GM10248 (cell line): ENCODE data around the gene MCC.

Experiments
- CTCF ChIA-PET: fragments of 300-600 bp; sonication (Branson Sonifier 250); formaldehyde crosslinking; extraction: SDS; loops from one replicate; lab custom pipeline; 2021; ENCODE audit warnings: antibody characterized with exemption; lab: Yijun Ruan, JAX
- POLR2A ChIA-PET: fragments of 350-650 bp; sonication (Branson Sonifier 250); formaldehyde crosslinking; extraction: SDS; loops from one replicate; lab custom pipeline; 2020; ENCODE audit warnings: antibody characterized with exemption; lab: Yijun Ruan, JAX
- DNase-seq: peaks from one replicate; pipeline ENCODE4 v3.0.0; 2012; ENCODE audit errors: extremely low spot score
- TF ChIP-seq, protein P1 (sequence below): IDR thresholded peaks from 2 replicates; pipeline ENCODE4 v1.5.1; 2012; ENCODE audit warnings: mild to moderate bottlenecking, low read depth; ENCODE audit errors: extremely low read depth, missing control alignments, control extremely low read depth

The MCC gene

DNA sequence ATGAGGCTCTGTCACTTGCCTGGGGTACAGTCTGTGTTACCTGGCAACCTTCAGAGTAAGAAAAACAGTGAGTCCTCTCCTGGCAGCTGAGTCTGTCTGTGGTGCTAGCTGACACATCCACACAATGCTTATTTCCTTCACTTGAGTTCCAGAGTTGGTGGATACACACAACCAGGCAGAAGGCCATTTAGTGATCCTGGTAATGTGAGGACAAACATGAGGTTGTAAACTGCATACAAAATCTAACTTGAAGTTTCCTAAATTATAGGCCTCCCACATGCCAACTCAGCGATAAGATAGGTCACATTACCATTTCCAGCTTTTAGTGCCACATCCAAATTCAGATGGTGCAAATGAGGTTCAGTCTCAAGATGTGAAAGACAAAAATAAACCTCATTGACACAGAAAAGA, 386.1 kb downstream of the MCC start:
- POLR2A ChIA-PET, result no interaction called here
- CTCF ChIA-PET, result interaction anchor here (1.1 to 1.5 kb wide), 2 partner anchors 9 to 13 kb away, joined by 3 read pairs; no protein-coding TSS in a partner anchor
- TF ChIP-seq, protein P1, sequence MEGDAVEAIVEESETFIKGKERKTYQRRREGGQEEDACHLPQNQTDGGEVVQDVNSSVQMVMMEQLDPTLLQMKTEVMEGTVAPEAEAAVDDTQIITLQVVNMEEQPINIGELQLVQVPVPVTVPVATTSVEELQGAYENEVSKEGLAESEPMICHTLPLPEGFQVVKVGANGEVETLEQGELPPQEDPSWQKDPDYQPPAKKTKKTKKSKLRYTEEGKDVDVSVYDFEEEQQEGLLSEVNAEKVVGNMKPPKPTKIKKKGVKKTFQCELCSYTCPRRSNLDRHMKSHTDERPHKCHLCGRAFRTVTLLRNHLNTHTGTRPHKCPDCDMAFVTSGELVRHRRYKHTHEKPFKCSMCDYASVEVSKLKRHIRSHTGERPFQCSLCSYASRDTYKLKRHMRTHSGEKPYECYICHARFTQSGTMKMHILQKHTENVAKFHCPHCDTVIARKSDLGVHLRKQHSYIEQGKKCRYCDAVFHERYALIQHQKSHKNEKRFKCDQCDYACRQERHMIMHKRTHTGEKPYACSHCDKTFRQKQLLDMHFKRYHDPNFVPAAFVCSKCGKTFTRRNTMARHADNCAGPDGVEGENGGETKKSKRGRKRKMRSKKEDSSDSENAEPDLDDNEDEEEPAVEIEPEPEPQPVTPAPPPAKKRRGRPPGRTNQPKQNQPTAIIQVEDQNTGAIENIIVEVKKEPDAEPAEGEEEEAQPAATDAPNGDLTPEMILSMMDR, result no peak

DNA sequence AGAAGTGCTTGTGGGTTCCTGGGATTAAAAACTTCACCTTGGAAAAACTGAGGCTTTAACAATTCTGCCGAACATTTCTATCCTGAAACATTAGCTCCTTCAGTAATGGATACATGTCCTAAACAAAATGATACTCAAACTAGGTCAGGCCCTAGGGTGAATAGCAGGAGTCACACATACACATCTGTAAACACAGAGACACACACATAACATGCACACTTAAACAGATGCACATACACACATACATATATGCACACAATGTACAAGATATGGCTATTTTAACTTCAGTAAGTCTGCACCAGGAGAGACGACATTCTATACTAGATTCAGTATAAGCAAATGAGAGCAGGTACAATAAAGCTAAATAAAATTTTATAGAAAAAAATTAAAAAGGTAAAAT, 387.3 kb downstream of the MCC start:
- CTCF ChIA-PET, result interaction anchor here (0.8 kb wide), 1 partner anchor 40 kb away, joined by 3 read pairs; no protein-coding TSS in a partner anchor
- DNase-seq, result no peak
- POLR2A ChIA-PET, result no interaction called here
- TF ChIP-seq, protein P1, result no peak

More for the DNA sequence above, 386.1 kb downstream of the MCC start:
- no peak for DNase-seq

DNA sequence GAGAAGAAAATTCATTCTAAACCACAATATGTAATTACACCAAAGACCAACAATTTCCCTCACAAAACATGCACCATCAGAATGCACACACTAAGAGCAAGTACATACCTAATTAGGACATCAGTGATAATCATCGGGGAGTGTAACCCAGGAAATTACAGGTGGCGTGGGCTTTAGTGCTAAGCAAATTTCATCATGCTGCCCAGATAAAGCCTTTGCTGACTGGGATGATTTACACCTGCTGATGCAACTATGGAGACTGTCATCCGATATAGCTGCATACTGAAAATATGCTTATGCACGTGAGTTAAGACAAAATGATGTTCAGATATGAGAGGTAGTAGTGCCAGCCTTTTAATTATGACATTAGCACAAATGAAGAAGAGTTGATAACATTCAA, 388.4 kb downstream of the MCC start:
- DNase-seq, result no peak
- ChIA-PET CTCF (no interaction called here), POLR2A (no interaction called here)
- TF ChIP-seq, protein P1, result no peak

DNA sequence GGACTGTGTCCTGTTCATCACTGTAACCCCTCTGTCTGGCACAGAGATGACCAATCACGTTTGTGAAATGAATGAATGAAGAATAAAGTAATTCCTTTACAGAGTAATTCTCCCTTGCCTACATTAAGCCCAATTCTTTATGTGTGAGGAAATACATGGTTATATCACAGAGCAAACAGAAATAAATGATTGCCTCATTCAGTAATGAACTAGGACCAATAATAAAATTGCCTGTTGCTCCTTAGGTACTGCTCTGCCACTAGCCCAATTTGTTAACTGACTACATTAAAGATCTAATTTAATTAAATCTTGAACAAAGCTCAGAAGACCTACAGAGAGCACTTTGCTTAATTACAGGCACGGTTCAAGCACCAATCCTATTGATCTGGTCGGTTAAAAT, 389.9 kb downstream of the MCC start:
- ChIA-PET POLR2A (no interaction called here), CTCF (interaction anchor here (1.2 kb wide), 1 partner anchor 14 kb away, joined by 5 read pairs; no protein-coding TSS in a partner anchor)
- no peak for DNase-seq
- TF ChIP-seq, protein P1, result no peak

DNA sequence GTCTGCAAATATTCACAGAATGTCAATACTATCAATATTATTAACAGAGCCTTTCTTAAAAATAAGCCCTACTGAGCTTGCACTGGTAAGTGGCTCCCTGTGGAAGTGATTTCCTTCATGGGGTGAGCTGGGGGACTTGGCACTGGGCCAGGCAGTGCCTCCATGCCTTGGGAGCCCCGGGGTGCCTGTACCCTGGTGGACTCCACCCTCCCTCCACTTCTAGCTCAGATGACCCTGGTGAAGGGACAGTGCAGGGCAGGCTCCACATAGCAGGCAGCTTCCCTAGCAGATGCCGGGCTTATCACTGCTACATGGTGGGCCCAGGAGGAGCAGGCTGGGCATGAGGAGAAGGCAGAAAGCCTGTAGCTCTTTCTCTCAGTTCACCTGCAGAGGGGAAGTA, 392.4 kb downstream of the MCC start:
- ChIA-PET POLR2A (no interaction called here), CTCF (interaction anchor here (2.1 kb wide), 1 partner anchor 12 kb away, joined by 13 read pairs; no protein-coding TSS in a partner anchor)
- no peak for DNase-seq
- TF ChIP-seq, protein P1, result no peak

DNA sequence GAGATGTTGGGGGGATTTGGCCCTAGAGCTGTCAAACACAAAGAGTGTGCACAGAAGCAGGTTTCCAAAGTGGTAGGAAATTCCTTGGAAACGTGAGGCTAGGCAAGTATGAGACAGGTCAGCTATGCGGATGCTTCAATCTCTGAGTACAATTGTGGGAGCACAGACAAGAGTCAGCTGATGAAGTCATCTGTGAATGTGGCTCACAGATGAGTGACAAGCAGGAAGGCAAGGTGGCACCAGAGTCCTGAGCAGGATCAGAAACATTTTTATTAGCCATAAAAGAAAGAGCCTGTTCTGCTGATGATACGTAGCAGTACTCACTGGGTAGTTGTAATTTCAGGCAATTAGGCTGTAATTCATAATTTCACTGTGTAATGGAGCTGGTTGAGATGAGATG, 394.7 kb downstream of the MCC start:
- no peak for DNase-seq
- POLR2A ChIA-PET, result no interaction called here
- CTCF ChIA-PET, result interaction anchor here (0.7 to 1.4 kb wide), 3 partner anchors 9 to 237 kb away, joined by 3 read pairs; no protein-coding TSS in a partner anchor
- TF ChIP-seq, protein P1, result no peak
